SK-N-SH (cell line): ENCODE results near the gene GPR25. TPM values are rescaled to one million over a fixed set of nuclear protein-coding genes. Genes with fewer than 3 reads are reported as not detected.

ENCODE experiments used
- CTCF ChIA-PET: fragments of 300-600, 350-600 bp; formaldehyde crosslinking; extraction: SDS; loops from one replicate; lab custom pipeline; 2021; lab: Yijun Ruan, JAX
- POLR2A ChIA-PET: fragments of 350-600 bp; sonication (Branson Sonifier 250); formaldehyde crosslinking; extraction: SDS; loops from one replicate; lab custom pipeline; 2020; ENCODE audit warnings: antibody characterized with exemption, inconsistent platforms; lab: Yijun Ruan, JAX
- DNase-seq: peaks from one replicate; pipeline ENCODE4 v3.0.0; 2012
- H2AFZ ChIP-seq: fragments of 200-600 bp; sonication (generic); 2 replicates; pipeline ENCODE4 v1.8.1; 2016; ENCODE audit warnings: antibody characterized with exemption, mild to moderate bottlenecking, low read depth
- H3F3A ChIP-seq: fragments of 200-600 bp; sonication (generic); replicated peaks from 2 replicates; pipeline ENCODE3; 2016; ENCODE audit warnings: antibody characterized with exemption, mild to moderate bottlenecking; ENCODE audit not compliant: insufficient read depth
- H3K27ac ChIP-seq, 2 experiments: fragments of 200-500 bp in 1 of 2; fragments of 200-600 bp in 1 of 2; sonication (Bioruptor generic) in 1 of 2; sonication (generic), shearing (Covaris generic) in 1 of 2; 2 replicates each; pipeline versions ENCODE4 v1.5.1 to v1.6.1; 2014 to 2016; ENCODE audit warnings: low read depth in 2 of 2, inconsistent platforms in 1 of 2, low read length in 1 of 2, mild to moderate bottlenecking in 1 of 2, mixed read lengths in 1 of 2
- H3K27me3 ChIP-seq: fragments of 200-600 bp; sonication (generic), shearing (Covaris generic); 2 replicates; pipeline ENCODE4 v1.6.1; 2016; ENCODE audit warnings: mixed run types; ENCODE audit not compliant: insufficient read depth
- H3K36me3 ChIP-seq, 2 experiments: fragments of 200-500 bp in 1 of 2; fragments of 200-600 bp in 1 of 2; sonication (Bioruptor generic) in 1 of 2; sonication (generic) in 1 of 2; replicated peaks in 1 of 2; 2 replicates each; pipeline versions ENCODE3 to v1.5.1; 2014 to 2016; ENCODE audit warnings: low read length in 1 of 2, mild to moderate bottlenecking in 1 of 2; ENCODE audit not compliant: insufficient read depth in 2 of 2, control insufficient read depth in 1 of 2
- H3K4me1 ChIP-seq, 2 experiments: fragments of 200-500 bp in 1 of 2; fragments of 200-600 bp in 1 of 2; sonication (Bioruptor generic) in 1 of 2; sonication (generic), shearing (Covaris generic) in 1 of 2; 2 replicates each; pipeline versions ENCODE4 v1.5.1 to v1.6.1; 2014 to 2016; ENCODE audit warnings: low read depth in 1 of 2, low read length in 1 of 2, mixed run types in 1 of 2; ENCODE audit not compliant: insufficient read depth in 2 of 2, control insufficient read depth in 1 of 2
- H3K4me2 ChIP-seq: fragments of 200-600 bp; sonication (generic), shearing (Covaris generic); 2 replicates; pipeline ENCODE4 v1.6.1; 2017; ENCODE audit warnings: mixed run types
- H3K4me3 ChIP-seq, 2 experiments: fragments of 200-500 bp in 1 of 2; fragments of 200-600 bp in 1 of 2; sonication (Bioruptor generic) in 1 of 2; sonication (generic), shearing (Covaris generic) in 1 of 2; 2 replicates each; pipeline versions ENCODE4 v1.5.1 to v1.8.1; 2014 to 2016; ENCODE audit warnings: low read depth in 2 of 2, inconsistent platforms in 1 of 2, low read length in 1 of 2, mild to moderate bottlenecking in 1 of 2, mixed read lengths in 1 of 2, moderate library complexity in 1 of 2
- H3K79me2 ChIP-seq: fragments of 200-600 bp; sonication (generic); 2 replicates; pipeline ENCODE4 v1.8.1; 2017; ENCODE audit warnings: mild to moderate bottlenecking; ENCODE audit not compliant: insufficient read depth
- H3K9ac ChIP-seq: fragments of 200-600 bp; sonication (generic); 2 replicates; pipeline ENCODE4 v1.6.1; 2017; ENCODE audit warnings: mixed run types
- H3K9me2 ChIP-seq: fragments of 200-600 bp; sonication (generic); 2 replicates; pipeline ENCODE4 v1.6.1; 2017; ENCODE audit warnings: mixed run types
- H3K9me3 ChIP-seq: fragments of 200-600 bp; sonication (generic); 2 replicates; pipeline ENCODE4 v1.6.1; 2017; ENCODE audit warnings: mixed run types, mild to moderate bottlenecking, moderate library complexity
- H4K20me1 ChIP-seq: fragments of 200-600 bp; sonication (generic); 2 replicates; pipeline ENCODE4 v1.6.1; 2017; ENCODE audit warnings: mild to moderate bottlenecking, mixed run types; ENCODE audit not compliant: insufficient read depth
- CHD2 ChIP-seq: fragments of 150-350 bp; IDR thresholded peaks from 2 replicates; pipeline ENCODE4 v1.6.1; 2018; ENCODE audit warnings: low read length; ENCODE audit not compliant: partially characterized antibody
- ELF1 ChIP-seq: IDR thresholded peaks from 2 replicates; pipeline ENCODE4 v1.4.0; 2012
- EP300 ChIP-seq, 2 experiments: IDR thresholded peaks; 2 replicates each; pipeline versions ENCODE4 v1.4.0 to v1.6.1; 2012; ENCODE audit warnings: borderline replicate concordance in 1 of 2, low read depth in 1 of 2, low read length in 1 of 2
- EZH2phosphoT487 ChIP-seq: fragments of 200-600 bp; sonication (generic); IDR thresholded peaks from 2 replicates; pipeline ENCODE4 v1.6.1; 2017; ENCODE audit warnings: low read depth, mixed run types, mild to moderate bottlenecking, antibody characterized with exemption, moderate library complexity, borderline replicate concordance
- FOSL2 ChIP-seq: IDR thresholded peaks from 2 replicates; pipeline ENCODE4 v1.4.0; 2012; ENCODE audit warnings: low read depth, mild to moderate bottlenecking, moderate library complexity, borderline replicate concordance
- GATA2 ChIP-seq: sonication (generic); formaldehyde crosslinking; IDR thresholded peaks from 2 replicates; pipeline ENCODE4 v1.5.0; 2020; ENCODE audit warnings: mild to moderate bottlenecking, missing genetic modification reagents
- MXI1 ChIP-seq: IDR thresholded peaks from 2 replicates; pipeline ENCODE4 v1.6.1; 2012; ENCODE audit warnings: mild to moderate bottlenecking, low read depth, low read length, improper control_type of control experiment
- RAD21 ChIP-seq: IDR thresholded peaks from 2 replicates; pipeline ENCODE4 v1.6.1; 2012; ENCODE audit warnings: mild to moderate bottlenecking, low read length
- SIN3A ChIP-seq: IDR thresholded peaks from 2 replicates; pipeline ENCODE4 v1.6.1; 2012; ENCODE audit warnings: low read depth, mild to moderate bottlenecking, low read length, moderate library complexity, borderline replicate concordance
- SMC3 ChIP-seq: IDR thresholded peaks from 2 replicates; pipeline ENCODE4 v1.6.1; 2012; ENCODE audit warnings: low read depth, low read length, improper control_type of control experiment
- TCF12 ChIP-seq: IDR thresholded peaks from 2 replicates; pipeline ENCODE4 v1.4.0; 2012
- TEAD4 ChIP-seq: IDR thresholded peaks from 2 replicates; pipeline ENCODE4 v1.4.0; 2012; ENCODE audit warnings: mild to moderate bottlenecking, borderline replicate concordance; ENCODE audit not compliant: insufficient read depth
- YY1 ChIP-seq: IDR thresholded peaks from 2 replicates; pipeline ENCODE4 v1.4.0; 2012; ENCODE audit warnings: low read depth, mild to moderate bottlenecking
- WGBS: methylation state at CpG from one replicate; pipeline ENCODE4 v1.1.6; 2017; ENCODE audit warnings: low lambda C conversion rate; 5-methylcytosine and 5-hydroxymethylcytosine counted together
- polyA plus RNA-seq, 3 experiments: library from polyadenylated mRNA; depleted of rRNA; stranded (reverse); fragments of >200 nt; gene quantifications; 2 replicates each; pipeline ENCODE4 v1.2.3, GENCODE V29; 2012
- TF ChIP-seq, protein P1 (sequence below): fragments of 150-350 bp; IDR thresholded peaks from 2 replicates; pipeline ENCODE4 v1.6.1; 2017; ENCODE audit warnings: antibody characterized with exemption, low read length, low read depth, borderline replicate concordance
- TF ChIP-seq, protein P2 (sequence below): fragments of 150-350 bp; IDR thresholded peaks from 2 replicates; pipeline ENCODE4 v1.6.1; 2016; ENCODE audit warnings: mild to moderate bottlenecking, low read depth, low read length
- TF ChIP-seq, protein P3 (sequence below): IDR thresholded peaks from 2 replicates; pipeline ENCODE4 v1.4.0; 2012; ENCODE audit warnings: low read depth, borderline replicate concordance
- TF ChIP-seq, protein P4 (sequence below): IDR thresholded peaks from 2 replicates; pipeline ENCODE4; 2012

The GPR25 gene
- polyA plus RNA-seq, 1 of the 3 experiments (the other 2 are of a cell fraction) = not detected

DNA sequence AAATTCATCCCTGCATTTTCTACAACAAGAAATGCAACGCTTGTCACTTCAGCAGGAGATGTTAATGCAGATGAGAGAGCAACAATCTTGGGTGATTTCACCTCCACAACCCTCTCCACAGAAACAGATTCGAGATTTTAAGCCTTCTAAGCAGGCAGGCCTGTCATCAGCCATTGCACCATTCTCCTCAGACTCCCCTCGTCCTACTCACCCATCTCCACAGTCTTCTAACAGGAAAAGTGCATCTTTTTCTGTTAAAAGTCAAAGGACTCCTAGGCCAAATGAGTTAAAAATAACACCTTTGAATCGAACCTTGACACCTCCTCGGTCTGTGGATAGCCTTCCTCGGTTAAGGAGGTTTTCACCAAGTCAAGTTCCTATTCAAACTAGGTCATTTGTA lies 23.4 kb upstream of the GPR25 start:
- TF ChIP-seq, protein P1, sequence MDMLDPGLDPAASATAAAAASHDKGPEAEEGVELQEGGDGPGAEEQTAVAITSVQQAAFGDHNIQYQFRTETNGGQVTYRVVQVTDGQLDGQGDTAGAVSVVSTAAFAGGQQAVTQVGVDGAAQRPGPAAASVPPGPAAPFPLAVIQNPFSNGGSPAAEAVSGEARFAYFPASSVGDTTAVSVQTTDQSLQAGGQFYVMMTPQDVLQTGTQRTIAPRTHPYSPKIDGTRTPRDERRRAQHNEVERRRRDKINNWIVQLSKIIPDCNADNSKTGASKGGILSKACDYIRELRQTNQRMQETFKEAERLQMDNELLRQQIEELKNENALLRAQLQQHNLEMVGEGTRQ = no peak
- no peak for TF ChIP-seq TEAD4
- TF ChIP-seq, protein P2, sequence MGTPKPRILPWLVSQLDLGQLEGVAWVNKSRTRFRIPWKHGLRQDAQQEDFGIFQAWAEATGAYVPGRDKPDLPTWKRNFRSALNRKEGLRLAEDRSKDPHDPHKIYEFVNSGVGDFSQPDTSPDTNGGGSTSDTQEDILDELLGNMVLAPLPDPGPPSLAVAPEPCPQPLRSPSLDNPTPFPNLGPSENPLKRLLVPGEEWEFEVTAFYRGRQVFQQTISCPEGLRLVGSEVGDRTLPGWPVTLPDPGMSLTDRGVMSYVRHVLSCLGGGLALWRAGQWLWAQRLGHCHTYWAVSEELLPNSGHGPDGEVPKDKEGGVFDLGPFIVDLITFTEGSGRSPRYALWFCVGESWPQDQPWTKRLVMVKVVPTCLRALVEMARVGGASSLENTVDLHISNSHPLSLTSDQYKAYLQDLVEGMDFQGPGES = no peak
- TF ChIP-seq EP300 (IDR thresholded peaks at IDR 0.05; ENCODE audit: borderline replicate concordance in 1 of 2, low read depth in 1 of 2, low read length in 1 of 2) = no peak
- TF ChIP-seq, protein P3, sequence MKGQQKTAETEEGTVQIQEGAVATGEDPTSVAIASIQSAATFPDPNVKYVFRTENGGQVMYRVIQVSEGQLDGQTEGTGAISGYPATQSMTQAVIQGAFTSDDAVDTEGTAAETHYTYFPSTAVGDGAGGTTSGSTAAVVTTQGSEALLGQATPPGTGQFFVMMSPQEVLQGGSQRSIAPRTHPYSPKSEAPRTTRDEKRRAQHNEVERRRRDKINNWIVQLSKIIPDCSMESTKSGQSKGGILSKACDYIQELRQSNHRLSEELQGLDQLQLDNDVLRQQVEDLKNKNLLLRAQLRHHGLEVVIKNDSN = no peak
- TF ChIP-seq FOSL2 = no peak
- 100% methylated on average over 5 of the region's 6 CpGs for WGBS
- no peak overlapping the region for H3K4me3 ChIP-seq
- ChIA-PET CTCF (interaction anchor here (0.9 kb wide), 1 partner anchor 12 kb away, joined by 5 read pairs; no protein-coding TSS in a partner anchor), POLR2A (no interaction called here)
- peaks cover 5% of the 10 kb centered on the region; the same call in 1 of the 2 replicates for H3K79me2 ChIP-seq
- H3K9me3 ChIP-seq = no peaks in the 10 kb centered on the region
- no peak overlapping the region for H3K9ac ChIP-seq
- no peak for DNase-seq
- H3K27me3 ChIP-seq = no peaks in the 10 kb centered on the region
- H3K4me1 ChIP-seq = no peaks in the 10 kb centered on the region
- no peak overlapping the region for H3K4me2 ChIP-seq
- H3K36me3 ChIP-seq = peaks cover 90 to 96% of the 10 kb centered on the region in 2 experiments
- H4K20me1 ChIP-seq = no peaks in the 10 kb centered on the region
- H2AFZ ChIP-seq = no peak overlapping the region
- H3K27ac ChIP-seq = no peak overlapping the region
- H3F3A ChIP-seq = peaks cover 3% of the 10 kb centered on the region
- H3K9me2 ChIP-seq = no peaks in the 10 kb centered on the region

DNA sequence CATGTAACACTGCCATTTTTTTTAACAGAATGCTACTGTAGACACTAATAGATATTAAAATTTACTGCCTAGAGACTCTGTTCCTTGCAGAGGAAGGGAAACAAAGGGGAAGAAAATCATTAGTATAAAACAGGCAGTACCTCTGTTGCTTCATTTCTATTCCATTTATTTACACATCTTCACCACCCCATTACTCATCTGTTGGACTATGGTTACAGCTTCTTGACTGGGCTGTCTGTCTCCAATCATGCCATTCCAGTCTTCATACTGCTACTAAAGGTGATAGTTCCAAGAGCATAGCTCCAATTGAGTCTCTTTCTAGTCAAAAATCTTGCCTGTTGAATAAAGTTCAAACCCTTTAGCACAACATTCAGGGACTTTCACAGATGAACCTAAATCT lies 22.2 kb upstream of the GPR25 start:
- CTCF ChIA-PET = interaction anchor here (0.7 to 2.0 kb wide), 2 partner anchors 13 to 186 kb away, joined by 3 to 6 read pairs; no protein-coding TSS in a partner anchor
- Histone ChIP-seq H3K9me2 (no peaks in the 10 kb centered on the region), H4K20me1 (no peaks in the 10 kb centered on the region), H3F3A (peaks cover 8% of the 10 kb centered on the region), H2AFZ (no peak overlapping the region), H3K27ac (no peak overlapping the region), H3K9ac (no peak overlapping the region), H3K27me3 (no peaks in the 10 kb centered on the region), H3K36me3 (peaks cover 90 to 95% of the 10 kb centered on the region in 2 experiments), H3K4me3 (no peak overlapping the region), H3K4me2 (no peak overlapping the region), H3K4me1 (no peaks in the 10 kb centered on the region), H3K9me3 (no peaks in the 10 kb centered on the region), H3K79me2 (no peaks in the 10 kb centered on the region)
- POLR2A ChIA-PET = no interaction called here
- DNase-seq = no peak
- TF ChIP-seq, protein P2 = no peak
- no peak for TF ChIP-seq SMC3
- TF ChIP-seq YY1 = no peak
- no peak for TF ChIP-seq RAD21
- TF ChIP-seq TEAD4 = no peak
- TF ChIP-seq EZH2phosphoT487 = no peak
- no peak for TF ChIP-seq TCF12
- TF ChIP-seq GATA2 = no peak
- TF ChIP-seq, protein P1 = no peak
- no peak for TF ChIP-seq ELF1
- TF ChIP-seq, protein P3 = no peak
- no peak for TF ChIP-seq EP300 (IDR thresholded peaks at IDR 0.05; ENCODE audit: borderline replicate concordance in 1 of 2, low read depth in 1 of 2, low read length in 1 of 2)
- TF ChIP-seq, protein P4, sequence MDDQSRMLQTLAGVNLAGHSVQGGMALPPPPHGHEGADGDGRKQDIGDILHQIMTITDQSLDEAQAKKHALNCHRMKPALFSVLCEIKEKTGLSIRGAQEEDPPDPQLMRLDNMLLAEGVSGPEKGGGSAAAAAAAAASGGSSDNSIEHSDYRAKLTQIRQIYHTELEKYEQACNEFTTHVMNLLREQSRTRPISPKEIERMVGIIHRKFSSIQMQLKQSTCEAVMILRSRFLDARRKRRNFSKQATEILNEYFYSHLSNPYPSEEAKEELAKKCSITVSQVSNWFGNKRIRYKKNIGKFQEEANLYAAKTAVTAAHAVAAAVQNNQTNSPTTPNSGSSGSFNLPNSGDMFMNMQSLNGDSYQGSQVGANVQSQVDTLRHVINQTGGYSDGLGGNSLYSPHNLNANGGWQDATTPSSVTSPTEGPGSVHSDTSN = no peak
- no peak for TF ChIP-seq CHD2
- no peak for TF ChIP-seq SIN3A
- no peak for TF ChIP-seq MXI1
